Measurements from ENCODE around the gene RMDN3.

The RMDN3 gene

GRCh38 chr15:40693904-40694687 is 61.0 kb downstream of the RMDN3 start:
- DNase-seq (ENCODE audit: low read depth): peak; percentile 8

DNA sequence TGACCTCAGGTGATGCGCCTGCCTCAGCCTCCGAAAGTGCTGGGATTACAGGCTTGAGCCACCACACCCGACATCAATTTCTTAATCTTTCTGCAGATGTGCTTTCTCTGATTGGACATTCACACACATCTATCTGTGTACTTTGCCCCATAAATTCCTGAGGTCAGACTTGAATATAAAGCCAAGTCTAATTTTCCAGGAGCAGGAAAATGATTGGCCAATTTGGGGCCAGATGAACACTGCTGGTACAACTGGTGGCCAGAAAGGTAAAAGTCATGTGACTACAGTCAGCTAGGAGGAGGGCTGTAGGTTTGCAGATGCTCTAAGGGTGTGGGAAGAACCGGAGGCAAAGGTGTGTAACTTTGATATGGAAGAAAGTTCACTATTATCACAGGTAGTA is 63.3 kb downstream of the RMDN3 start:
- DNase-seq (ENCODE audit: low read depth): peak; percentile 29

GRCh38 chr15:40688932-40689799 is 65.9 kb downstream of the RMDN3 start:
- DNase-seq (ENCODE audit: low read depth): no peak
